Cardiac fibroblast (primary cell): ENCODE data around the gene RAP1GDS1.
"Not testable (repeated sequence)": the region's sequence is repeated elsewhere in the genome, so short reads cannot be mapped to it uniquely, and the experiment has no call there.

ENCODE experiments used
- DNase-seq, 2 donors: peaks; one replicate each; pipeline versions ENCODE4 v3.0.0 to v3.0.0-alpha.2; 2010; ENCODE audit warnings: low read depth in 2 of 2
- H3K4me3 ChIP-seq, 2 donors: replicated peaks in 1 of 2; 1 replicate in 1 of 2; 2 replicates in 1 of 2; pipeline ENCODE4 v1.5.1; 2011; ENCODE audit warnings: low read depth in 2 of 2, low read length in 2 of 2, mild to moderate bottlenecking in 2 of 2, moderate library complexity in 1 of 2
- CTCF ChIP-seq: IDR thresholded peaks from one replicate; pipeline ENCODE4 v1.5.1; 2011; ENCODE audit warnings: low read depth, mild to moderate bottlenecking, low read length, inconsistent platforms

RAP1GDS1 gene

GRCh38 chr4:98326168-98326567, 65.0 kb downstream of the RAP1GDS1 start:
- TF ChIP-seq CTCF = no peak
- DNase-seq = no peak
- no peak overlapping the region for H3K4me3 ChIP-seq

- H3K4me3 ChIP-seq = no peak overlapping the region
- TF ChIP-seq CTCF = no peak
- no peak for DNase-seq
Observed at GRCh38 chr4:98327694-98328093, 66.5 kb downstream of the RAP1GDS1 start.

DNA sequence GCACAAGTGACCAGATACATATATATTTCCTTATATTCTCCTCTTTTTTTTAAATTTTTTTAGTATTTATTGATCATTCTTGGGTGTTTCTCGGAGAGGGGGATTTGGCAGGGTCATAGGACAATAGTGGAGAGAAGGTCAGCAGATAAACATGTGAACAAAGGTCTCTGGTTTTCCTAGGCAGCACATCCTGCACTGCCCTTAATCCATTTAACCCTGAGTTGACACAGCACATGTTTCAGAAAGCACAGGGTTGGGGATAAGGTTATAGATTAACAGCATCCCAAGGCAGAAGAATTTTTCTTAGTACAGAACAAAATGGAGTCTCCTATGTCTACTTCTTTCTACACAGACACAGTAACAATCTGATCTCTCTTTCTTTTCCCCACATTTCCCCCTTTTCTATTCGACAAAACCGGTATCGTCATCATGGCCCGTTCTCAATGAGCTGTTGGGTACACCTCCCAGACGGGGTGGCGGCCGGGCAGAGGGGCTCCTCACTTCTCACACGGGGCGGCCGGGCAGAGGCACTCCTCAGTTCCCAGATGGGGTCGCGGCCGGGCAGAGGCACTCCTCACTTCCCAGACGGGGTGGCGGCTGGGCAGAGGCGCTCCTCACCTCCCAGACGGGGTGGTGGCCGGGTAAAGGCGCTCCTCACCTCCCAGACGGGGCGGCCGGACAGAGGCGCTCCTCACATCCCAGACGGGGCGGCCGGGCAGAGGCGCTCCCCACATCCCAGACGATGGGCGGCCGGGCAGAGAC, 68.9 kb downstream of the RAP1GDS1 start:
- not testable (repeated sequence) for DNase-seq, H3K4me3 ChIP-seq

DNA sequence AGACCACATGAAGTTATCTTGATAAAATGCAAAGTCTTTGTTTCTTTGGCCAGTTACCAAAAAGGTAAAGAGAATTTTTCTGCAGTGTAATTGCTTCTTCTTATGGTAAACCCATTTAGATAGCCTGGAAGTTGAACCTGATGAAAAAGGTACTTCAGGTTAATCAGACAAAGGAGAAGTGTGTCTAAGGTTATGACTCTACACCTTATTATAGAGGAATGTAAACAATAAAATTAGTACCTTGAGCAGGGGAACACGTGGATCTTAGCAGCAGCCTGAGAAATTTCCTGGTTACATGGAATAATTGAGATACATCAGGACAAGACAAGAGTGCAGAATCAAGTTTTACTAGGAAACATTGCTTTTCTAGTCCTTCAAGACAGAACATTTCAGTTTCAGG, 70.8 kb downstream of the RAP1GDS1 start:
- DNase-seq = no peak
- TF ChIP-seq CTCF = no peak
- no peak overlapping the region for H3K4me3 ChIP-seq

GRCh38 chr4:98334461-98334860, 73.3 kb downstream of the RAP1GDS1 start:
- TF ChIP-seq CTCF = no peak
- DNase-seq = no peak
- no peak overlapping the region for H3K4me3 ChIP-seq

- TF ChIP-seq CTCF = no peak
- DNase-seq = no peak
- no peak overlapping the region for H3K4me3 ChIP-seq
Observed at GRCh38 chr4:98338761-98339438, 77.7 kb downstream of the RAP1GDS1 start.

- no peak for TF ChIP-seq CTCF
- peak; percentile 51 to 53 for DNase-seq
- H3K4me3 ChIP-seq = no peak overlapping the region
Observed at GRCh38 chr4:98341309-98341708, 80.1 kb downstream of the RAP1GDS1 start.
